ENCODE measurements around the gene ZSCAN10.

The ZSCAN10 gene

DNA sequence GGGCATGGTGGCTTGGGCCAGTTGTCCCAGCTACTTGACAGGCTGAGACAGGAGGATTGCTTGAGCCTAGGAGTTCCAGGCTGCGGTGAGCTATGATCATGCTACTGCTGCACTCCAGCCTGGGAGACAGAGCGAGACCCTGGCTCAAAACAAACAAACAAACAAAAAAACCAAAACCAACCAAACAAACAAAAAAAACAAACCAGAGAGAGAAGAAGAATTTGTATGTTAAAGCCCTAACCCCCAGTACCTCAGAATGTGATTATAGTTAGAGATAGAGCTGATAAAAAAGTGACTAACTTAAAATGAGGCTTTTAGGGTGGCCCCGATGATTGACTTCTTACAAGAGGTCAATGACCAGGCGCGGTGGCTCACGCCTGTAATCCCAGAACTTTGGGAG, 54.4 kb downstream of the ZSCAN10 start:
- DNase-seq = no peak

- no peak for DNase-seq
These were observed 56.7 kb downstream of the ZSCAN10 start for GRCh38 chr16:3042376-3042775.

DNA sequence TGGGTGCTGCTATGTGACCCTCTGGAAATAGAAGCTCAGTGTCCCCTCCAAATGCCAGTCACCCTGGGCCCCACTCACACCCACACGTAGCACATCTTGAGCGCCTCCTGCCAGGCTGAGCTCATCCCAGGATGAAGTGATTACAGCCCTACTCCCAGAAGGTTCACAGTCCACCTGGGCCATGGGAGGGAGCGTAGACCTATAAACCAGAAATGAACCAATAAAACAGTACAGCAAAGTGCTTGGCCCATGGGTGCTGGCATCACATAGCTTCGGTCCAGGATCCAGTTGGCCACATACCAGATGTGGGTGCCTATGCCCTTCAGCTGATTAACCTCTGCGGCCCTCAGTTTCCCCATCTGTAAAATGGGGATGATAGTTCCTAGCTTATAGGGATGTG, 60.2 kb downstream of the ZSCAN10 start:
- no peak for DNase-seq
